Fibroblast of peridontal ligament (primary cell): ENCODE data around the gene TMCO2.
"Not testable (repeated sequence)": the region's sequence is repeated elsewhere in the genome, so short reads cannot be mapped to it uniquely, and the experiment has no call there.

Source experiments
- DNase-seq: peaks from one replicate; pipeline ENCODE4 v3.0.0-alpha.2; 2010; ENCODE audit errors: extremely low read depth

Gene TMCO2

GRCh38 chr1:40247655-40248054 is at the start of gene TMCO2:
TSS of gene TMCO2 (plus strand) at chr1:40247937. CDS start at chr1:40247994, 57 bp downstream.
- DNase-seq, result no peak

GRCh38 chr1:40199126-40199525 is 48.6 kb upstream of the TMCO2 start:
- no peak for DNase-seq

GRCh38 chr1:40204856-40205255 is 42.9 kb upstream of the TMCO2 start:
- no peak for DNase-seq

- DNase-seq, result no peak
Observed at GRCh38 chr1:40210511-40211204, 37.1 kb upstream of the TMCO2 start.

DNA sequence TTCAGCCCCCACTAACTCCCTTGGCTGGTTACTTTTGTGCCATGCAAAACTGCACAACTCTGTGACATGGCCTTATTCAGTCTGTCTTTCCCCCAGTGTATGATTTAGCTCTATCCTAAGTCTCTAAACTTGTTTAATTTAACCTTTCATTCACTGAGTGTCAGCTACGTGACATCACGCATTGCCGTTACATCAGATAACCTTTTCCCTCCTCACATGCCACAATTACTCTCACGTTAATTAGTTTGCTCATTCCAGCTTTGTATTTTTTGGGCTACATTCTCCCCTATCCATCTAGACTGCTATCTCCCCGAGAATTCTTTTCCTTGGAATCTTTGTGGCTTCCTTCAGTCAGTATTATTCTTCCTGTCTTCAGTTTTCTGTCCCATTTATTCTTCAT is 29.4 kb upstream of the TMCO2 start:
- no peak for DNase-seq

- DNase-seq, result not testable (repeated sequence)
Observed at GRCh38 chr1:40221471-40221905, 26.2 kb upstream of the TMCO2 start.

DNA sequence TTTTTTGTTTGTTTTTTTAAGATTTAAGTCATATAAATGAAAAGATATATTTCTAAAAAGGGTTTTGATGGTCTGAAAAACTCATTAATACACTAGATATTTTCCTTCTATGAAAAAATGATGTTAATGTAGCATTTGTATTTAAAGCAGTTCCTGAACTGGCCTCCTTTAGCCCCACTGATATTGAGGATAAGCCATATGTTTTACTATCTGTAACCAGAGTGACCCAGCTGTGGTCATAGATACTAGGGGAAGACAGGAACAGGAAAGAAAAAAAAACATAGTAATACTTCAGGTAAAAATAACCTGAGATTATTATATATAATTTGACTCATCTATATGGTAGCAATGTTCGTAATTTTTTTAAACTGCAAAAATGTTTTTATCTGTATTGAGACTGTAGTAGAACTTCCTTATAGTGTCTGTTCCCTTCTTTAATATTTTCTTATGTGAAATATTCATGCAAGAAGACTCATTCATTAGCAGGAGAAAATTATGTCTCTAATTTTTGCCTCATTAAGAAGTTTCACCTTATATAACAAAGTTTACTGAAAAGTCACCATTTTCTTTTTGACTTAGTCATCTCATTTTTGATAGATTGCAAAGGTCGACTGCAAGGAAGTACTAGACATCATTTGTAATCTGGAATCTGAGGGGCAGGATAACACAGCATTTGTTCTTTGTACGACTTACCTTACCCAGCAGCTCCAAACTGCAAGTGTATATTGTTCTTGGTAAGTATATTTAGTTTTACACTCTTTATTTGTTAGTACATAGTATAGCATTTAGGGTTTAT is 25.6 kb upstream of the TMCO2 start:
- no peak for DNase-seq

- no peak for DNase-seq
Observed at GRCh38 chr1:40224040-40224439, 23.7 kb upstream of the TMCO2 start.

DNA sequence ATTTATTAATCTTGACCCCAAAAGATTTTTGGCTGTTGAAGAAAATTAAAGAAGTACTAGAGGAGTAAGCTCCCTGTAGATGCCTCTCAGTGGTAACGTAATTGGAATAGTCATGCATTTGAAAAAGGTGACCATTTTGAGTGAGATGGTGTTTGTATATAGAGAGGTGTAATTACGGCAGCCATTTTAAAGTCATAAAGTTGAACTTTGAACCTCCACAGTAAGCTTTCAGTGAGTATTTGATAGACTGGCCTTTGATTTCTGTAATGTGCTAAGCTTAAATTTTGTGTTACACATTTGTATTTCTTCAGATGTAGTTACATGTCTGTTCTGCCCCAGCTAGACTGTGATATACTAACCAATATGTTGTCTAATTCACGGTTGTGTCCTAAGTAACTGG is 21.5 kb upstream of the TMCO2 start:
- DNase-seq, result no peak

DNA sequence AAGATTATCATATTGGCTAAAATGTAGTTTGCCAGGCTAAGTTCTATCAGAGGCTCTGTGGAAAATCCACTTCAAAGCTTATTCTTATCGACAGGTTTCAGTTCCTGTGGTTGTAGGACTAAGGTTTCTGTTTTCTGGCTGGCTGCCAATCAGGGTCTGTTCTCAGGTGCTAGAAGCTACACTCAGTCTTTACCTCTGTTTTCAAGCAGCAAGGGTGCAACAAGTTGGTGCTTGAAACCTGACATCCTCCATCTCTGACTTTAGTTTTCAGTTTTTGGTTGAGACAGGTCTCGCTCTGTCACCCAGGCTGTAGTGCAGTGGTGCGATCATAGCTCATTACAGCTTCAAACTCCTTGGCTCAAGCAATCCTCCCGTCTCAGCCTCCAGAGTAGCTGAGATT is 15.3 kb upstream of the TMCO2 start:
- no peak for DNase-seq

- DNase-seq, result peak; percentile 63
Observed at GRCh38 chr1:40239626-40240025, 8.1 kb upstream of the TMCO2 start.

GRCh38 chr1:40240390-40240789 is 7.3 kb upstream of the TMCO2 start:
- DNase-seq, result no peak

GRCh38 chr1:40241362-40241761 is 6.4 kb upstream of the TMCO2 start:
- no peak for DNase-seq

DNA sequence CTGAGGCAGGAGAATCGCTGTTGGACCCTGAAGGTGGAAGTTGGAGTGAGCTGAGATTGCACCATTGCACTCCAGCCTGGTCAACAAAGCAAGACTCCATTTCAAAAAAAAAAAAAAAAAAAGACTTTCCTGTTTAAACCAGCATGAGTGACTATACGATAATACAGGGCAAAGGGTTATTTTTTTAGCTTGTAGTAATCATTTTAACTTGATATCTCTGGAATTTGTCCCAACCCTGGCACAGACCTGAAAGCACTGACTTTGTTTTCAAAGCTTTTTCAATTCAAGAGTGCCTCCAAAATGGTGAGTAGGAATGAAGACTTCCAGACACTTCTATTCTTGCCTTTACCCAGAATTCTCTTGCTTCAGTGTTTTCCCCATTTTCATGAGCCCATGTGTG is 4.4 kb upstream of the TMCO2 start:
- peak; percentile 43 for DNase-seq

DNA sequence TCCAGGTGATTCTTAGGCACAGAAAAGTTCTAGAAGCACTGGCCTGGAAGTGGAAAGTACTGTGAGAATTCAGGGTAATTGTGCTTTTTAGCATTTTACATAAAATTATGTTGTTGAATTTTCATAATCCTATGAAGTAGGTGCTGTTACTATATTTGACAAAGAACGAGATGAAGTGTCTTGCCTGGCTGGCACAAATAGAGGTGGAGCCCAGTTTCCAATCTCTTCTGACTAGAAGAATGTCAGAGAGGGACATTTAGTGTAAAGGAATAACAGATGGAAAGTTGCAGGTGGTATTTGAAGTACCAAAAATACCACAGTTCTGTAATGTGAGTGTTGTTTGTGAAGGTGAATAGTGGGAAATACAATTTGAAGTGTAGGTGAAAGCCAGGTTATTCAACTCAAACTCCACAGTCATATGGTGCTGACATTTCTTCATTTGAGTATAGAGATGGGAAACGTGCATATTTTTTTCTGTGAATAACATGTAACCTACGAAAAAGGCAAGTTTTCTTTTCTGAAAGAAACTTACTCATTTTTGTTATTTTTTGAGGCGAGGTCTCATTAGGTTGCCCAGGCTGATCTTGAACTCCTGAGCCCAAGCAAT is 3.5 kb upstream of the TMCO2 start:
- no peak for DNase-seq

DNA sequence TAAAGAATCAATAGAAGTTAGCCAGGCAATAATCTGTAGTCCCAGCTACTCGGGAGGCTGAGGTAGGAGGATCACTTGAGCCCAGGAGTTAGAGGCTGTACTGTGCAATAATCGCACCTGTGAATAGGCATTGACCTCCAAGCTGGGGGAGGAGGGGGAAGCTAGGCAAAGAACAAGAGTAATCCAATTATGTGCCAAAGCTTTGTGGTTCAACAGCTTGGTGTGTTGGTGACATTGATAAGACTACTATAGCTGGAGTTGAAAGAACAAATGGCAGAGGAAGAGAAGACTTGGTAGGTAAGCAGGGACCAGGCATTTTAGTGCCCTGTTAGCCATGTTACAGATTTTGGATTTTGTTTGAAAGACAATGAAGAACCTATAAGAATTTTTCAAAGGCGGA is 2.1 kb upstream of the TMCO2 start:
- no peak for DNase-seq

GRCh38 chr1:40248412-40248811 is 675 bp downstream of the TMCO2 start:
- no peak for DNase-seq

DNA sequence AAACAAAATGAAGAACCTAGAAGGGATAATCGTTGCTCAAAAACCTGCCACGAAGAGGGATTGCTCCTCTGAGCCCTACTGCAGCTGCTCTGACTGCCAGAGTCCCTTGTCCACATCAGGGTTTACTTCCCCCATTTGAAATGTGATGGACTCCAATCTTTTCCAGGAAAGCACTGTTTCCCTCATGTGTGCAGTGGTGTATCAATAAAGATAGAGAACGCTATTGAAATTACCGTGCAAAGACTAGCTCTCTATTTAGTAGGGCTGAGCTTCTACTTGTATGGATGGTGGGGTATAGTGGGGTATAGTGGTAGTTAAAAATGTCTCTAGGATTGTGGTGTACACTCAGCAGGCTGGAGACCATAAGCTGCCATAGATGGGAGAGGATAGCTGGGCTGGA is 3.7 kb downstream of the TMCO2 start:
- no peak for DNase-seq

GRCh38 chr1:40252601-40253000 is 4.9 kb downstream of the TMCO2 start:
- peak; percentile 14 for DNase-seq

- DNase-seq, result no peak
Observed at GRCh38 chr1:40255231-40255630, 7.5 kb downstream of the TMCO2 start.

- DNase-seq, result peak; percentile 17
Observed at GRCh38 chr1:40256401-40257084, 8.8 kb downstream of the TMCO2 start.

DNA sequence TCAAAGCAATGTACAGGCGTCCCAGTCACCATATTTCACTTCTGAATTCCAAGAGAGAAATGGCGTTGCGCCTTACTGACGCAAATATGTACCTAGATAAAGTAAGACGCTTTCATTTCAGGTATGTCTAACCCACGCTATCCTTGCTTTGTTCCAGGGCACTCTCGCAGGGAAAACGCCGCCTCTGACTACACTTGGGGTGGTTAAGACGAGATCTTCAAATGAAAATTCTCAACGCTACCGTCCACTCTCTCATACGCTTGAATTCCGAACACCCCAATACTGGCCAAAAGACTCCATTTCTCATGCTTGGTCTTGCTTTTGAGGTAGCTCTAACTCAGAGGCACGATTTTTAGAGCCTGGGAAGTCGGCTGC is 9.6 kb downstream of the TMCO2 start:
- DNase-seq, result no peak
